PFSK-1 (cell line): ENCODE results near the gene DNAJC27.

Experiments
- POLR2AphosphoS5 ChIP-seq: IDR thresholded peaks from 2 replicates; pipeline ENCODE4 v1.6.1; 2012; ENCODE audit warnings: low read depth, mild to moderate bottlenecking, control low read depth, low read length, moderate library complexity
- SIN3A ChIP-seq: IDR thresholded peaks from 2 replicates; pipeline ENCODE4 v1.6.1; 2012; ENCODE audit warnings: mild to moderate bottlenecking, low read length, moderate library complexity, borderline replicate concordance; ENCODE audit not compliant: insufficient read depth

DNA sequence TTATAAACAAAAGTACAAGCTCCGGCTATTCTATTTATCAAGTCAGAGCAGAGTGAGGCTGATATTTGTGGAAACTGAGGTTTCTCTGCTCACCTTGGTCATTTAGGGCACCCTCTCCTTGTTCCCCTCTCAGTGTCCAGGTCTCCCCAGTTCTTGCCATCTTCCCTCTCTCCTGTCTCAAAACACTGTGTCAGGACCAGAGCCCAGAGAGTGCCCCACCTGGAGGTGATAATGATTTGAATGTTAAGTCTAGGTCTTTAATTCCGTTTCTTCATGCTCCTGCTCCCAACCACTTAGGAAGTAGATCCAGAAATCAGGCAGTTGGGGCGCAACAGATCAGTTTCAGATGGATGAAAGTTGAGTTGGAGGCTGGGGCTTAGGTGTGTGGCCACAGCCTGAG, 42.5 kb downstream of the DNAJC27 start:
- TF ChIP-seq POLR2AphosphoS5 (no peak), SIN3A (no peak)
